Activated CD4-positive, alpha-beta T cell treated with anti-CD3 and anti-CD28 coated beads for 36 hours (primary cell): ENCODE measurements around the gene IL1RL1. TPM values are rescaled to one million over a fixed set of nuclear protein-coding genes. Genes with fewer than 3 reads are reported as not detected.

Experiments
- ATAC-seq: fragments of 200-7000 bp; cut with Tn5 transposase; one replicate; pipeline ENCODE4 v1.10.0; 2021; ENCODE audit warnings: mild to moderate bottlenecking, moderate library complexity
- CTCF ChIA-PET: fragments of 350-600 bp; sonication (Branson Sonifier 250); formaldehyde crosslinking; loops from one replicate; lab custom pipeline; 2021; ENCODE audit warnings: antibody characterized with exemption; lab: Charles Lee
- POLR2A ChIA-PET: fragments of 350-600 bp; sonication (Branson Sonifier 250); formaldehyde crosslinking; loops from one replicate; lab custom pipeline; 2021; ENCODE audit warnings: antibody characterized with exemption, inconsistent platforms; lab: Charles Lee
- DNase-seq: peaks from one replicate; pipeline ENCODE4 v3.0.0-alpha.2; 2020
- H3K27ac Mint-ChIP-seq: one replicate; pipeline ENCODE4 v1.8.0; 2021; ENCODE audit warnings: mixed read lengths
- H3K27me3 Mint-ChIP-seq: one replicate; pipeline ENCODE4 v1.8.0; 2021; ENCODE audit warnings: mixed read lengths
- H3K36me3 Mint-ChIP-seq: one replicate; pipeline ENCODE4 v1.8.0; 2021; ENCODE audit warnings: low read depth, mixed read lengths
- H3K4me1 Mint-ChIP-seq: one replicate; pipeline ENCODE4 v1.8.0; 2021; ENCODE audit warnings: mixed read lengths
- H3K4me3 Mint-ChIP-seq: one replicate; pipeline ENCODE4 v1.8.0; 2021; ENCODE audit warnings: mild to moderate bottlenecking, moderate library complexity, mixed read lengths
- H3K9me3 Mint-ChIP-seq: one replicate; pipeline ENCODE4 v1.8.0; 2021; ENCODE audit warnings: low read depth, mixed read lengths
- intact Hi-C, 2 experiments: fragments of 100-400 bp; cut with DNase I in 1 of 2; cut with micrococcal nuclease in 1 of 2; formaldehyde crosslinking; loops; one replicate each; pipeline versions ENCODE4 v1.14.2 to v1.15.1; 2022 to 2024; cut with DNase I, micrococcal nuclease
- total RNA-seq, 2 experiments: library from RNA; stranded (reverse); gene quantifications; one replicate each; pipeline ENCODE4 v1.2.3, GENCODE V29; 2021

IL1RL1 gene
- total RNA-seq, 2 experiments from 2014 or later = 0.26 to 0.27 TPM

DNA sequence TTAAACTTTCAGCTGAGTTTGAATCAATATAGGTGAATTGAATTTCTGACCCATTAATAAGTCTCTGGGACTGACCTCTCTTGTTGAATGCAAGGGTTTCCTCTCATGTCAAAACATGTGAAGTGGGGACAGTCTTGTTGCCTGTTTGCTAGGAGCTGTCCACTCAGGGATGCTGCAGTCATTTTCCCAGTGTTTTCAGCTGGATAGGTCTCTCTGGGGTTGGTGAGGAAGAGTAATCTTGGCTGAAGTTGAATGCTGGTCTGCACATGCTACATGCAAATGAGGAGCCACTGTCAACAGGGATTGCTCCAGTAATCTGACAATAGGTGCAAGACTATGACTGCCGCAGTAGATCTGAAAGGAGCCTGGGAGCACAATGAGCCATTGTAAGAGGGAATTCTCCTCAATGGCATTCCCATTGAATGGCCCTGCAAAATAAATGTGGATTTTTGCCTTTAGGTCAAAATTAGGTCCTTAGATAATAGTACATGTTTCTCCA is 34.1 kb upstream of the IL1RL1 start:
- H3K4me1 Mint-ChIP-seq = peaks cover 10% of the 10 kb centered on the region
- DNase-seq = no peak
- CTCF ChIA-PET = interaction anchor here (0.9 to 1.4 kb wide), 2 partner anchors 25 to 32 kb away, joined by 3 read pairs; no protein-coding TSS in a partner anchor
- H3K27me3 Mint-ChIP-seq = peaks cover 14% of the 10 kb centered on the region
- peaks cover 5% of the 10 kb centered on the region for H3K9me3 Mint-ChIP-seq
- H3K27ac Mint-ChIP-seq = no peak overlapping the region
- no peaks in the 10 kb centered on the region for H3K36me3 Mint-ChIP-seq
- intact Hi-C loops = no loop called here
- ATAC-seq = no peak
- POLR2A ChIA-PET = no interaction called here
- H3K4me3 Mint-ChIP-seq = no peak overlapping the region

DNA sequence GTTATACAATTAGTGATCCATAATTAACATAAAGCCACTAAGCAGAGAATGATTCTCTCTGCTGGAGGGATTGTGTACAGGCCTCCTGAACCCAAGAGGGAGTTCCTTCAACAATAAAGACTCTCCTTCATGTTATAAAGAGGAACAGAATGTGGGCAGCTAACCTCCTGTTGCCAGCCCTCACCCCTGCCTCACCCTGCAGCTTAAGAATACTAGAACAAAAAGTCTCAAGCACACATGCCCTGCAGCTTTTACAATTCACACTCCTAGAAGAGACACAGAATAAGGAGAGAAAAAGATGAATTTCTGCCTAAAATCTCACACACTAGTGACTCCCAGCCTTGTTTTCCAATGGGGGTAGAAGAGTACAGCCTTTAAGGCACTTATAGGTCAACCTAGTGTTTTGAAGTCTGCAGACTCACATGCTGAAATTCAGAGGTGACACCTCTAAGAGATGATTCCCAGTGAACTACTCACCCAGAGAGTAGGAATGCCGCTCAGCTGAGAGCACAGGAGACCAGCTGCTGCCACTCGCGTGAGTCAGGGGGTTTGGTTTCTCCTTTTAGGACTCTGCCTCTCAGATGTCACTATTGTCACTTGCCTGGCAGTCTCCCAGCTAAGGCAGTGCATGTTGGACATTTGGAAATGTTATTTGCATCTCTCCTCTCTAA is 32.5 kb upstream of the IL1RL1 start:
- intact Hi-C loops = no loop called here
- Mint-ChIP-seq H3K4me3 (no peak overlapping the region), H3K36me3 (no peaks in the 10 kb centered on the region), H3K9me3 (peaks cover 5% of the 10 kb centered on the region), H3K4me1 (peaks cover 10% of the 10 kb centered on the region), H3K27ac (no peak overlapping the region), H3K27me3 (peaks cover 10% of the 10 kb centered on the region)
- ChIA-PET CTCF (interaction anchor here (0.8 to 1.4 kb wide), 2 partner anchors 9 to 12 kb away, joined by 3 to 4 read pairs; no protein-coding TSS in a partner anchor), POLR2A (no interaction called here)
- no peak for DNase-seq
- no peak for ATAC-seq

GRCh38 chr2:102279391-102279735 is 32.0 kb upstream of the IL1RL1 start:
- ATAC-seq (no peak), DNase-seq (no peak)
- H3K27ac Mint-ChIP-seq = no peak overlapping the region
- H3K36me3 Mint-ChIP-seq = no peaks in the 10 kb centered on the region
- H3K27me3 Mint-ChIP-seq = peaks cover 10% of the 10 kb centered on the region
- POLR2A ChIA-PET = interaction anchor here (0.6 kb wide), 1 partner anchor 110 kb away, joined by 3 read pairs; no protein-coding TSS in a partner anchor
- peaks cover 5% of the 10 kb centered on the region for H3K9me3 Mint-ChIP-seq
- peaks cover 10% of the 10 kb centered on the region for H3K4me1 Mint-ChIP-seq
- H3K4me3 Mint-ChIP-seq = no peak overlapping the region
- intact Hi-C loops = no loop called here
- CTCF ChIA-PET = interaction anchor here (0.6 to 1.4 kb wide), 2 partner anchors 9 to 12 kb away, joined by 3 to 5 read pairs; no protein-coding TSS in a partner anchor

DNA sequence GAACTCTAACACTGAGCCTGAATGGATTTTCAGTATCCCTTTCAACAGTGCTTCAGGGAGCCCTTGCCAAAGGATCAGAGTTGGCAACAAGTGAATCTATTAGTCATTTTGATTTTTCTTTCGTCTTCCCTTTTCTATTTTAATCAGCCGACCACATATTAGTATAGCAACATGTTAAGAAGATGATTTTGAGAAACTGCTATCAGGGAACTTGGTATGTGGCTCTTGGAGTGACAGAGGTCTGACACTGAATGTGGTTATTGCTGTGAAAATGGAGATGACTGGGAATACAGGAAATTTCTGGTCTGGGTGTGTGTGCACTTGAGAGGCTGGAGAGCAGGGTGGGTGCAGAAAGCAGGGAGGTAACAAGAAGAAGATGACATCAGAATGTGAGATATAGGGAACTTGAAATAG is 28.7 kb upstream of the IL1RL1 start:
- H3K4me1 Mint-ChIP-seq = no peaks in the 10 kb centered on the region
- POLR2A ChIA-PET = no interaction called here
- H3K27ac Mint-ChIP-seq = no peak overlapping the region
- DNase-seq = no peak
- intact Hi-C loops = no loop called here
- ATAC-seq = peak; percentile 73
- CTCF ChIA-PET = interaction anchor here (0.7 to 1.8 kb wide), 3 partner anchors 11 to 32 kb away, joined by 3 to 6 read pairs (median 4); no protein-coding TSS in a partner anchor
- H3K36me3 Mint-ChIP-seq = no peaks in the 10 kb centered on the region
- H3K27me3 Mint-ChIP-seq = peaks cover 2% of the 10 kb centered on the region
- H3K4me3 Mint-ChIP-seq = no peak overlapping the region
- H3K9me3 Mint-ChIP-seq = no peaks in the 10 kb centered on the region

GRCh38 chr2:102283996-102284395 is 27.4 kb upstream of the IL1RL1 start:
- Mint-ChIP-seq H3K9me3 (no peaks in the 10 kb centered on the region), H3K27me3 (no peaks in the 10 kb centered on the region), H3K36me3 (no peaks in the 10 kb centered on the region), H3K4me3 (no peak overlapping the region), H3K4me1 (no peaks in the 10 kb centered on the region), H3K27ac (no peak overlapping the region)
- DNase-seq (no peak), ATAC-seq (no peak)
- intact Hi-C loops = no loop called here
- CTCF ChIA-PET = interaction anchor here (0.9 to 1.0 kb wide), 3 partner anchors 9 to 278 kb away, joined by 3 to 4 read pairs (median 3); no protein-coding TSS in a partner anchor
- POLR2A ChIA-PET = no interaction called here

GRCh38 chr2:102284611-102285010 is 26.8 kb upstream of the IL1RL1 start:
- no peak for ATAC-seq
- Mint-ChIP-seq H3K4me1 (no peaks in the 10 kb centered on the region), H3K36me3 (no peaks in the 10 kb centered on the region), H3K9me3 (no peaks in the 10 kb centered on the region), H3K27me3 (no peaks in the 10 kb centered on the region), H3K4me3 (no peak overlapping the region), H3K27ac (no peak overlapping the region)
- intact Hi-C loops = no loop called here
- ChIA-PET CTCF (interaction anchor here (0.9 to 1.8 kb wide), 5 partner anchors 8 to 278 kb away, joined by 3 to 6 read pairs (median 4); no protein-coding TSS in a partner anchor), POLR2A (interaction anchor here (0.6 kb wide), 1 partner anchor 172 kb away, joined by 3 read pairs; no protein-coding TSS in a partner anchor)
- no peak for DNase-seq

DNA sequence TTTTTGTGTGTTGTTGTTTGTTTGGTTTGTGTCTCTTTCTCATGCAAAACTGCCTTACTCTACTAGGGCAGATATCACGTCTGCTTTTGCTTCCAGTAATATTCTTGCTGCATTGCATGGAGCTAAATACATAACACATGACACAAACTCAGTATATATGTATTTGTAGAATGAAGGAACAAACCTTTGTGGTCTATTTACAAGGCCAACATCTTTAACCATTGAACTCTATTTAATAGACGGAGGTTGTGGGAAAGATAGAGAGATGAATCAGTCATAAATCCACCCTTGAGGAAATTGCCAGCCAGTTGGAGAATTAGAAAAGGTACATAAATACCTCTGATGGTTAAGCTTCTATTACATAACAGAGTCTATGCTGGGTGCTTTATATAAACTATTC is 26.0 kb upstream of the IL1RL1 start:
- H3K27ac Mint-ChIP-seq = no peak overlapping the region
- ChIA-PET POLR2A (no interaction called here), CTCF (interaction anchor here (0.7 to 1.8 kb wide), 7 partner anchors 16 to 171 kb away, joined by 3 to 6 read pairs (median 4); no protein-coding TSS in a partner anchor)
- H3K4me3 Mint-ChIP-seq = no peak overlapping the region
- H3K4me1 Mint-ChIP-seq = no peaks in the 10 kb centered on the region
- intact Hi-C loops = no loop called here
- H3K9me3 Mint-ChIP-seq = no peaks in the 10 kb centered on the region
- DNase-seq = no peak
- no peak for ATAC-seq
- no peaks in the 10 kb centered on the region for H3K36me3 Mint-ChIP-seq
- no peaks in the 10 kb centered on the region for H3K27me3 Mint-ChIP-seq

- POLR2A ChIA-PET = no interaction called here
- intact Hi-C loops = no loop called here
- DNase-seq (no peak), ATAC-seq (no peak)
- Mint-ChIP-seq H3K9me3 (no peaks in the 10 kb centered on the region), H3K36me3 (no peaks in the 10 kb centered on the region), H3K4me3 (no peak overlapping the region), H3K4me1 (peaks cover 3% of the 10 kb centered on the region), H3K27me3 (peaks cover 3% of the 10 kb centered on the region), H3K27ac (no peak overlapping the region)
- CTCF ChIA-PET = interaction anchor here (0.6 to 1.8 kb wide), 9 partner anchors 16 to 659 kb away, joined by 3 to 6 read pairs (median 4); no protein-coding TSS in a partner anchor
These were observed 25.3 kb upstream of the IL1RL1 start for GRCh38 chr2:102286041-102286440.

GRCh38 chr2:102289129-102289528 is 22.2 kb upstream of the IL1RL1 start:
- POLR2A ChIA-PET = no interaction called here
- Mint-ChIP-seq H3K4me1 (peaks cover 15% of the 10 kb centered on the region), H3K4me3 (no peak overlapping the region), H3K27ac (no peak overlapping the region), H3K27me3 (peaks cover 4% of the 10 kb centered on the region), H3K9me3 (no peaks in the 10 kb centered on the region), H3K36me3 (no peaks in the 10 kb centered on the region)
- ATAC-seq (no peak), DNase-seq (no peak)
- intact Hi-C loops = no loop called here
- CTCF ChIA-PET = interaction anchor here (0.6 kb wide), 1 partner anchor 471 kb away, joined by 3 read pairs; no protein-coding TSS in a partner anchor

- Mint-ChIP-seq H3K9me3 (no peaks in the 10 kb centered on the region), H3K27me3 (peaks cover 4% of the 10 kb centered on the region), H3K4me3 (no peak overlapping the region), H3K36me3 (no peaks in the 10 kb centered on the region), H3K4me1 (peaks cover 26% of the 10 kb centered on the region), H3K27ac (no peak overlapping the region)
- intact Hi-C loops = no loop called here
- no peak for DNase-seq
- ChIA-PET CTCF (interaction anchor here (0.6 to 1.6 kb wide), 6 partner anchors 11 to 153 kb away, joined by 3 to 8 read pairs (median 6); no protein-coding TSS in a partner anchor), POLR2A (no interaction called here)
- no peak for ATAC-seq
These were observed 20.8 kb upstream of the IL1RL1 start for GRCh38 chr2:102290594-102290993.

GRCh38 chr2:102291319-102292075 is 19.9 kb upstream of the IL1RL1 start:
- DNase-seq = no peak
- Mint-ChIP-seq H3K27ac (peak overlapping the region; percentile 14), H3K4me3 (no peak overlapping the region), H3K27me3 (peaks cover 4% of the 10 kb centered on the region), H3K36me3 (no peaks in the 10 kb centered on the region), H3K9me3 (no peaks in the 10 kb centered on the region), H3K4me1 (peaks cover 30% of the 10 kb centered on the region)
- POLR2A ChIA-PET = no interaction called here
- intact Hi-C loops = no loop called here
- peak; percentile 21 for ATAC-seq
- CTCF ChIA-PET = interaction anchor here (0.7 to 1.6 kb wide), 6 partner anchors 10 to 1130 kb away, joined by 3 to 8 read pairs (median 5); no protein-coding TSS in a partner anchor
